Choroid plexus epithelial cell (primary cell): Measurements from ENCODE around the gene AKT3.

Experiments
- DNase-seq: peaks from one replicate; pipeline ENCODE4 v3.0.0-alpha.2; 2010; ENCODE audit warnings: low read depth
- H3K4me3 ChIP-seq: 2 replicates; pipeline ENCODE4 v1.5.1; 2011; ENCODE audit warnings: low read depth, mild to moderate bottlenecking, control low read depth, low read length, moderate library complexity
- TF ChIP-seq, protein P1 (sequence below): conservative IDR thresholded peaks from 2 replicates; pipeline ENCODE4 v1.5.1; 2011; ENCODE audit warnings: low read depth, mild to moderate bottlenecking, control low read depth, inconsistent platforms, low read length, moderate library complexity

Gene AKT3

DNA sequence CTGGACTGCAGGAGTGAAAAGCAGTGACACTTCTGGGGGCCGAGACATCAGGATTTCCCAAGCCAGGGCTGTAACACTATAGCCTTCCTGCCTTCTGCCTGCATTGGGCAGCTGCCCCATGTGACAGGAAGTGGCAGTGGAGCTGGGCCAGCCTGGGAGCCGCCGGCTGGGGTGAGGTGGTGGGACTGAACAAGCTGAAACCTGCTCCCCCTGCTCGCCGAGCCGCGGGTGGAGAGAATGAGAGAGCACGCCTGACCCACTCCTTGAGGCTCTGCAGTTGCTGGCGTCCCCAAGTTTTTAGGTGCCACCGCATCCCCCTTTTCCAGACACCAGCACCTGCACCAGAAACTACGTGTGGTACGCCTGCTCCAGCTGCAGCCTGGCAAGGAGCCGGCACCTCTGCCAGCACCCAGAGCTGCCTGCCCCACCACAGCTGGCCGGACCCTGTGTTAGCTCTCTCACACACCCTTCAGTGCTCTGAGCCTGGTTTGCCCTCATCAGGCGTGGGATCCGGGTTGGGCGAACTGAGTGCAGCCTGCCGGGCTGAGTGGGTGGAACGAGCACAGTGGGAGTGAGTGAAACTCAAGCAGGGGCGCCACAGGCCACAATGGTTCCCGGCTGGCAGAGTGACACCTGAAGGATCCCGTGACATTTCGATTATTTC, 119.4 kb downstream of the AKT3 start:
- DNase-seq = no peak
- H3K4me3 ChIP-seq = no peak overlapping the region
- TF ChIP-seq, protein P1, sequence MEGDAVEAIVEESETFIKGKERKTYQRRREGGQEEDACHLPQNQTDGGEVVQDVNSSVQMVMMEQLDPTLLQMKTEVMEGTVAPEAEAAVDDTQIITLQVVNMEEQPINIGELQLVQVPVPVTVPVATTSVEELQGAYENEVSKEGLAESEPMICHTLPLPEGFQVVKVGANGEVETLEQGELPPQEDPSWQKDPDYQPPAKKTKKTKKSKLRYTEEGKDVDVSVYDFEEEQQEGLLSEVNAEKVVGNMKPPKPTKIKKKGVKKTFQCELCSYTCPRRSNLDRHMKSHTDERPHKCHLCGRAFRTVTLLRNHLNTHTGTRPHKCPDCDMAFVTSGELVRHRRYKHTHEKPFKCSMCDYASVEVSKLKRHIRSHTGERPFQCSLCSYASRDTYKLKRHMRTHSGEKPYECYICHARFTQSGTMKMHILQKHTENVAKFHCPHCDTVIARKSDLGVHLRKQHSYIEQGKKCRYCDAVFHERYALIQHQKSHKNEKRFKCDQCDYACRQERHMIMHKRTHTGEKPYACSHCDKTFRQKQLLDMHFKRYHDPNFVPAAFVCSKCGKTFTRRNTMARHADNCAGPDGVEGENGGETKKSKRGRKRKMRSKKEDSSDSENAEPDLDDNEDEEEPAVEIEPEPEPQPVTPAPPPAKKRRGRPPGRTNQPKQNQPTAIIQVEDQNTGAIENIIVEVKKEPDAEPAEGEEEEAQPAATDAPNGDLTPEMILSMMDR = no peak

DNA sequence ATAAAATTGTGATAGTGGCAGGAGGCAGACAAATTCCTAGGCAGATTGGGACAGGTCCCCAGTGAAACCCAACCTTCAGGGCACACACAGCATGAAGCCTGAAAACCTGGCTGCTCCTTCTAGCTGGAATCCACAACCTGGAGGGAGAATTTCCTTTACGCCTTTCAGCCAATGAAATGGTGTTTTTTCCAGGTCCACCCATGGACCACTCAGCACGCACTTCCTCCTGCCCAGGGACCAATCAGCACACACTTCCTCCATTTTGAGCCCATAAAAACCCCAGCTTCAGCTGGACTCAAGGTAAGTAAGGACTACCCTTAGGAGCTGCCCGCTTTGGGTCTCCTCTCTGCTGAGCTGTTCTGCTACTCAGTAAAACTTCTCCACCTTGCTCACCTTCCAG, 120.1 kb downstream of the AKT3 start:
- no peak for DNase-seq
- no peak overlapping the region for H3K4me3 ChIP-seq
- TF ChIP-seq, protein P1 = no peak

DNA sequence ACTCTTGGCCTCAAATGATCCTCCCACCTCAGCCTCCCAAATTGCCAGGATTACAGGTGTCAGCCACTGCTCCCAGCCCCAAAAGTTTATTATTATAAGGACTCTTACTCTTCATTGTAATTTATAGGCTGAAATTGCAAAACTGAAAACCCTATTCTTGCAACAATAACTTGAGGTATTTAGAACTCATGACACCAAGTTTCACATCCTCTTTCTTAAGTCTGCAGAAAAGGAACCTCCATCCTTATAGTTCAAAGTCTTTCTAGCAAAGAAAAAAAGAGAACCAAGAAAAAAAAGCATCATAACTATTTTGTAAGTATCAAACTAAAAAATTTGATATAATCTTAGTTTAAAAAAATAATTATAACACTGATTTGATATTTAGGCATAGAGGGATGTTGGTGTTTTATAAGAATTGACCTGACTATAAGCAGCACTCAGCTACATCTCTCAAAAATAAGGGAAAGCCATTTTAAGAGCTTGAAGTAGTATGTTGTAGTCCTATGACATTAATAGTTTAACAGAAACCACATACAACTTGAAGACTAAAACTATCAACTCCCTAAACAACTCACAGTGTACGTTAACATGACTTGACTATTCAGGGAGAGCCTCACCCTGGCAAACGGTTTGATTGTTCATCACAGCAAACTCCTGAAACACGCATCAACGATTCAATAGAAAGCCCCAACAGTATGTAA, 122.4 kb downstream of the AKT3 start:
- no peak overlapping the region for H3K4me3 ChIP-seq
- no peak for DNase-seq
- TF ChIP-seq, protein P1 = no peak

DNA sequence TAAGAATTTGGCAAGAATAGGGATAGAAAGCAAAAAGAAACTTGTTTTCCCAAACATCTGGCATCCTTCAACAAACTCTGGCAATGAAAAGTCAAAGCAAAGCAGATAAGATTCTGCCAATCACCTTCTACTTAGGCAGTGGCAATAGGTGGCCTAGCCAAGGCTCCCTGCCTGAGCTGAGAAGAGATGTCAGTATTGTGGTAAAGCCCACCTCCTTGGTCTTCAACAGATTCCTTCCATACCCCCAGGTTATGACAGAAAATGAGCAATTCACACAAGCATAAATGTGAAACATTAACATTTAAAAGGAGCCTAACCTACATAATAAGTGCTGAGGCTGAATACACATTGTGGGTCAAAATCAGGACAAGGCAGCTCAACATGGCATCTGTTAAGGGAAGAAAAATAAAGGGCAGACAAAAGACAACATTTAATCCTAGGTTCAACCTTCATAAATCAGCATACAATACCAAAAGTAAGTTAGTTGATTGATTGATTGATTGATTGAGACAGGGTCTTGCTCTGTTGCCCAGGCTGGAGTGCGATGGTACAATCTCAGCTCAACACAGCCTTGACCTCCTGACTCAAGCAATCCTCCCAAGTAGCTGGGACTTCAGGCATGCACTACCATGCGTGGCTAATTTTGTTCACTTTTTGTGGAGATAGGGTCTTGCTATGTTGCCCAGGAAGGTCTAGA, 123.1 kb downstream of the AKT3 start:
- TF ChIP-seq, protein P1 = no peak
- no peak for DNase-seq
- H3K4me3 ChIP-seq = no peak overlapping the region

DNA sequence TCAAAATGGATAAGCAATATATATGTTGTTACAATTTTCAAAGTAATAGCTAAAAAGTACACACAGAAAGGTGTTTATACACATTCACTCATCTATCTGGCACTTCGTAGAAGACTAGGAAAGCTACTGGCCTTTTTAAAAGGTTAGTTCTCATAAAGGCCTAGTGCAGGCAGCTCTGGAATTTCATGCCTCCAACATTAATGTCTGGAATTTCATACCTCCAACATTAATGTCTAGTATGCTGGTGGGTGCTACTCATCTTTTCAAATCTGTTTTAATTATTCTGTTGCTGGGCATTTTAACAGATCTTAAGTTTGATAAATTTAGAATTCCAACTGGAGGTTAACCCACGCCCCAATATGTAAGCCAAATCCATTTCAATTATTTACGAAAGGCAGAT, 124.2 kb downstream of the AKT3 start:
- no peak for DNase-seq
- H3K4me3 ChIP-seq = no peak overlapping the region
- TF ChIP-seq, protein P1 = no peak

DNA sequence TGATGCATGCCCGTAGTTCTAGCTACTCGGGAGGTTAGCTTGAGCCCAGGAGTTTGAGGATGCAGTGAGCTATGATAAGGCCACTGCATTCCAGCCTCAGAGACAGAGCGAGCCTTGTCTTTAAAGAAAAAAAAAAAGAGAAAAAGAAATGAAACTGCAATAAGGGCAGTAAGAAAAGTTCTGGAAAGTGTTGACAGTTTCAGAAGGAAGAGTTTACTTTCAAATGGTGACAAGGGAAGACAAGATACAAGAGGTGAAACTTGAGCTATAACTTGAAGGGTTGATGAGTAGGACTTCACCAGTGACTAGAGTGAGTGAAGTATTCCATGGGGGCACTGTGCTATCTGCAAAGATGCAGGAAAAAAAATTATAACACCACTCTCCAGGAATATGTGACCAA, 125.0 kb downstream of the AKT3 start:
- TF ChIP-seq, protein P1 = no peak
- DNase-seq = no peak

More for the DNA sequence above, 125.0 kb downstream of the AKT3 start:
- H3K4me3 ChIP-seq = no peak overlapping the region
